NCI-H1417 (cell line): Measurements from ENCODE around the gene CGNL1.

ENCODE experiments used
- DNase-seq, 3 experiments: peaks; one replicate each; lab custom pipeline; 2025; lab: John Stamatoyannopoulos, UW

The CGNL1 gene

GRCh38 chr15:57386976-57387375 is 10.7 kb downstream of the CGNL1 start:
- no peak for DNase-seq

GRCh38 chr15:57387564-57388076 is 11.3 kb downstream of the CGNL1 start:
- peak in 2 of 3 experiments; percentile 85 to 99 for DNase-seq

- no peak for DNase-seq
Measured at GRCh38 chr15:57388464-57388863, 12.2 kb downstream of the CGNL1 start.

GRCh38 chr15:57389991-57390390 is 13.7 kb downstream of the CGNL1 start:
- no peak for DNase-seq

GRCh38 chr15:57390583-57390982 is 14.3 kb downstream of the CGNL1 start:
- no peak for DNase-seq

GRCh38 chr15:57391537-57391936 is 15.2 kb downstream of the CGNL1 start:
- DNase-seq, result no peak

- no peak for DNase-seq
Measured at GRCh38 chr15:57393061-57393460, 16.8 kb downstream of the CGNL1 start.

- peak in 1 of 3 experiments; percentile 22 for DNase-seq
Measured at GRCh38 chr15:57395292-57395691, 19.0 kb downstream of the CGNL1 start.

GRCh38 chr15:57398336-57398735 is 22.0 kb downstream of the CGNL1 start:
- peak in 2 of 3 experiments; percentile 50 to 75 for DNase-seq

- DNase-seq, result no peak
Measured at GRCh38 chr15:57401546-57401945, 25.2 kb downstream of the CGNL1 start.

GRCh38 chr15:57403017-57403416 is 26.7 kb downstream of the CGNL1 start:
- DNase-seq, result no peak

- DNase-seq, result no peak
Measured at GRCh38 chr15:57403566-57404325, 27.4 kb downstream of the CGNL1 start.

GRCh38 chr15:57405133-57405532 is 28.8 kb downstream of the CGNL1 start:
- DNase-seq, result no peak

- DNase-seq, result no peak
Measured at GRCh38 chr15:57406062-57406772, 29.9 kb downstream of the CGNL1 start.

- no peak for DNase-seq
Measured at GRCh38 chr15:57410373-57410772, 34.1 kb downstream of the CGNL1 start.

- DNase-seq, result no peak
Measured at GRCh38 chr15:57411945-57412768, 35.9 kb downstream of the CGNL1 start.

GRCh38 chr15:57415602-57416001 is 39.3 kb downstream of the CGNL1 start:
- DNase-seq, result no peak

- no peak for DNase-seq
Measured at GRCh38 chr15:57418635-57419034, 42.3 kb downstream of the CGNL1 start.

- no peak for DNase-seq
Measured at GRCh38 chr15:57419335-57419734, 43.0 kb downstream of the CGNL1 start.

GRCh38 chr15:57421110-57421509 is 44.8 kb downstream of the CGNL1 start:
- no peak for DNase-seq

- no peak for DNase-seq
Measured at GRCh38 chr15:57421551-57421950, 45.2 kb downstream of the CGNL1 start.

- no peak for DNase-seq
Measured at GRCh38 chr15:57422113-57422754, 45.9 kb downstream of the CGNL1 start.
